ENCODE measurements around the gene ZNF207. TPM values are rescaled to one million over a fixed set of nuclear protein-coding genes. Genes with fewer than 3 reads are reported as not detected.

Gene ZNF207
- total and polyA plus RNA-seq, 2 donors (not counting 1 experiment from before 2014, with no cell fraction given) = 135 to 314 TPM

DNA sequence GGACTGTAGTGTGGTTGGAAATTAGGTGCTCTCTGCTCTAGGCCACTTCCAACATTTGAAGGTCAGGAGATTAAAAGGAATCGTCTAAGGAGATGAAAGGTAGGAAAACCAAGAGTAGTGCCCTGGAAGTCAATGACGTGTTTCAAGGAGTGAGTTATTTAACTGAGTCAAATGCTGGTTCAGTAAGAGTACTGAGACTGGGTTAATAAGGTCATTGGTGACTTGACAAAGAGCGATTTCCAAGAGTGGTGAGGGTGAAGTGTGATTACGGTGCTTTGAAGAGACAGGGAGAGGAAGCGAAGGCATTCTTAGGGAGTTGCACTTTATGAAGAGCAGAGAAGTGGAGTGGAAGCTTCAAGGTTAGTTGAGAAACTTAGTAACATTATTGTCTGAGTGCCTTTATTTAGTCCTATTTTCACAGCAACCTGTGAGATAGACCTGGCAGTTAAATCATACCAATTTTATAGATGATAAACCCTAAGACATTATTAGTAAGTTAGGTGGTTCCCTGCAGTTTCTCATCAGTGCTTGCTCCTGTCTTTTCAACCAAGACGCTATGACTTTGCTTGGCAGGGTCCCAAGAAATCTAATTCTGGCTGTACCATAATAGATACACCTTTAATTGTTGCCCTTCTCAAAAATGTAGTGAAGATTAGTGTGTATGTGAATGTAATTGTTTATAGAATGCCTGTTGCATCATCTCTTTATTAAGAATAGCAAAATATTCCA is 5.9 kb downstream of the ZNF207 start:
- Mint-ChIP-seq H3K27ac (peak overlapping the region; percentile 71), H3K27me3 (no peaks in the 10 kb centered on the region), H3K4me3 (peak overlapping the region; percentile 45), H3K9me3 (ENCODE audit: insufficient read depth) (no peaks in the 10 kb centered on the region), H3K4me1 (peaks cover 44% of the 10 kb centered on the region)
- H3K9ac ChIP-seq (ENCODE audit: low read length) = no peak overlapping the region
- DNase-seq = no peak
- POLR2A ChIA-PET = no interaction called here
- peak overlapping the region; percentile 17 for H3K4me2 ChIP-seq (replicated peaks; ENCODE audit: low read depth, low read length, poor library complexity, severe bottlenecking)
- no peaks in the 10 kb centered on the region for H3K27me3 ChIP-seq (replicated peaks in 1 of 4; ENCODE audit: control extremely low read depth in 1 of 4, control insufficient read depth in 3 of 4, insufficient read depth in 4 of 4, low read length in 3 of 4)
- peaks cover 4 to 72% of the 10 kb centered on the region in 2 experiments for H3K36me3 ChIP-seq (replicated peaks in 1 of 2; ENCODE audit: control extremely low read depth in 1 of 2, control insufficient read depth in 1 of 2, extremely low read depth in 1 of 2, insufficient read depth in 2 of 2, low read length in 1 of 2)
- intact Hi-C loops (cut with micrococcal nuclease) = loop anchor here (10.0 kb wide), 1 partner anchor 519 kb away; the partner anchor contains the start of gene MYO1D
- no peak overlapping the region for H2AFZ ChIP-seq (ENCODE audit: insufficient read depth, low read depth, low read length, poor library complexity, severe bottlenecking)
- no peak for TF ChIP-seq EZH2 (IDR thresholded peaks at IDR 0.05; ENCODE audit: borderline replicate concordance, insufficient read depth, low read depth, low read length, poor library complexity, severe bottlenecking)
- TF ChIP-seq CTCF (IDR thresholded peaks at IDR 0.05) = no peak
- no peak for ATAC-seq (ENCODE audit: low read depth)
- no peak overlapping the region for H3K27ac ChIP-seq (ENCODE audit: low read length in 2 of 2)
- H3K4me1 ChIP-seq (ENCODE audit: control insufficient read depth in 2 of 2, insufficient read depth in 2 of 2, low read length in 2 of 2) = peaks cover 31 to 34% of the 10 kb centered on the region in 2 donors
- CTCF ChIA-PET = no interaction called here
- H3K4me3 ChIP-seq (ENCODE audit: control extremely low read depth in 1 of 5, extremely low read depth in 1 of 5, insufficient read depth in 1 of 5, low read depth in 2 of 5, low read length in 4 of 5) = no peak overlapping the region
- no peaks in the 10 kb centered on the region for H3K9me3 ChIP-seq (ENCODE audit: control extremely low read depth in 1 of 3, control insufficient read depth in 2 of 3, insufficient read depth in 1 of 3, low read length in 2 of 3)
- 89% methylated on average over 5 of the region's 6 CpGs for WGBS (ENCODE audit: insufficient coverage)
- H3K79me2 ChIP-seq (ENCODE audit: control insufficient read depth, insufficient read depth, low read length) = peaks cover 97% of the 10 kb centered on the region
- peaks cover 88% of the 10 kb centered on the region for H4K20me1 ChIP-seq (ENCODE audit: control insufficient read depth, insufficient read depth, low read length, poor library complexity, severe bottlenecking)

DNA sequence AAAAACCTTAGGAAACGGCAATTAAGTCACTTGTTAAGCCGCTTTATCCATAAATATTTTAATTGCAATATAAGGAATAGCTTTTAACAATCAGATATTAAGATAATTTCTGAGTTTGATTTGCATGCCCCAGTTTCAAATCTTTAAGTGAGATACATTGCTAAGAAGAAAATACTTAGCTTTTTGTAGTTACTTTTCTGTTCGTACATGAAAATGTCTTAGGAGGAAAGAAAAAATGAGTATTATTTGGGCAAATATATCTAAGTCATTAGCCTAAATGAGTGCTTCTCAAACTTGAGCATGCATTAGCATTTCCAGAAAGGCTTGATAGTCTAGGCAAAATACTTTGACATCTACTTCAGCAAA is 6.4 kb downstream of the ZNF207 start:
- ATAC-seq (ENCODE audit: low read depth) (no peak), DNase-seq (no peak)
- no peak for TF ChIP-seq EZH2 (IDR thresholded peaks at IDR 0.05; ENCODE audit: borderline replicate concordance, insufficient read depth, low read depth, low read length, poor library complexity, severe bottlenecking)
- TF ChIP-seq CTCF (IDR thresholded peaks at IDR 0.05) = no peak
- peaks cover 4 to 78% of the 10 kb centered on the region in 2 experiments for H3K36me3 ChIP-seq (replicated peaks in 1 of 2; ENCODE audit: control extremely low read depth in 1 of 2, control insufficient read depth in 1 of 2, extremely low read depth in 1 of 2, insufficient read depth in 2 of 2, low read length in 1 of 2)
- H3K27me3 ChIP-seq (replicated peaks in 1 of 4; ENCODE audit: control extremely low read depth in 1 of 4, control insufficient read depth in 3 of 4, insufficient read depth in 4 of 4, low read length in 3 of 4) = no peaks in the 10 kb centered on the region
- ChIA-PET POLR2A (no interaction called here), CTCF (no interaction called here)
- H3K4me1 ChIP-seq (ENCODE audit: control insufficient read depth in 2 of 2, insufficient read depth in 2 of 2, low read length in 2 of 2) = peaks cover 28 to 34% of the 10 kb centered on the region in 2 donors
- peaks cover 87% of the 10 kb centered on the region for H4K20me1 ChIP-seq (ENCODE audit: control insufficient read depth, insufficient read depth, low read length, poor library complexity, severe bottlenecking)
- intact Hi-C loops (cut with micrococcal nuclease) = loop anchor here (10.0 kb wide), 1 partner anchor 518 kb away; the partner anchor contains the start of gene MYO1D
- H3K27me3 Mint-ChIP-seq = no peaks in the 10 kb centered on the region
- no peak overlapping the region for H3K27ac Mint-ChIP-seq
- no peaks in the 10 kb centered on the region for H3K9me3 ChIP-seq (ENCODE audit: control extremely low read depth in 1 of 3, control insufficient read depth in 2 of 3, insufficient read depth in 1 of 3, low read length in 2 of 3)
- no peak overlapping the region for H3K4me2 ChIP-seq (replicated peaks; ENCODE audit: low read depth, low read length, poor library complexity, severe bottlenecking)
- H2AFZ ChIP-seq (ENCODE audit: insufficient read depth, low read depth, low read length, poor library complexity, severe bottlenecking) = no peak overlapping the region
- H3K4me1 Mint-ChIP-seq = peaks cover 42% of the 10 kb centered on the region
- no peaks in the 10 kb centered on the region for H3K9me3 Mint-ChIP-seq (ENCODE audit: insufficient read depth)
- H3K4me3 ChIP-seq (ENCODE audit: control extremely low read depth in 1 of 5, extremely low read depth in 1 of 5, insufficient read depth in 1 of 5, low read depth in 2 of 5, low read length in 4 of 5) = no peak overlapping the region
- no peak overlapping the region for H3K9ac ChIP-seq (ENCODE audit: low read length)
- peaks cover 96% of the 10 kb centered on the region for H3K79me2 ChIP-seq (ENCODE audit: control insufficient read depth, insufficient read depth, low read length)
- H3K27ac ChIP-seq (ENCODE audit: low read length in 2 of 2) = no peak overlapping the region
- no peak overlapping the region for H3K4me3 Mint-ChIP-seq
- no CpG with 5 or more reads among the region's 3 CpGs for WGBS (ENCODE audit: insufficient coverage)

Data from B cell (primary cell).